ENCODE data around the gene NECTIN4.

DNA sequence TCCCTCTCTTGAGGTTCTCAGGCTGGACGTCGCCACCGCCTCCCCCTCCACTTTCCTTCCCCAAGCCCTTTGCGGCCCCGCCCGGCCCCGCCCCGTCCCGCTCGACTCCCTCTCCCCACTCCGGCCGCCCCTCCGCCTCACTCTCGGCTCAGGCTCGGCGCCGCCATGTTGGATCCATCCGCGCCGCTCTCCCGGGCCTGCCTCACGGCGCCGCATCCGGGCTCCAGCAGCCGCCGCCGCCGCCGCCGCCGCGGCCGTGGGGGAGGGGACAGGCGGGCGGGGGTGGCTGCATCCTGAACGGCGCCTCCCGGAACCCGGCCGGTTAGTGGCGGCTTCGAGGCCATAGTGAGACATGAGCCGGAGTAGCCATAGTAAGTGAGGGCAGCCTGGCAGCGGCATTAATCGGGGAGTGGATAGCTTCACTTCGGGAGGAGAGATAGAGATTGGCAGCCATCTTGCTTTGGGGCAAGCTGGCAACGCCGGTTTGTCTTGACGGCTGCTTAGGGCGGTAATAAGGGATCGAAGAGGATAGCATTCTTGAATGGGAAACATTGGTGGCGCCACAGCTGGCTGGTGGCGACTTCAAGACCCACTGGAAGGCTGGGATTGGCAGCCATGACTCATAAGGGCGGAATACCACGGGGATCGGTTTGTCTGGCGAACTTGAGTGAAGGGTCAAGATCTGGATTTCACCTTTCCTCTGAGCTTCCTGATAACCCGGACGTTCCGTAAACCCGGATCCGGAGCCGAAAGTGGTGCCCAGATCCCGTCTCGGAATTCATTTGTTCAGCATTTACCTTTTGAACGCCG is 43.3 kb upstream of the NECTIN4 start, which contains the start of gene DEDD:
- TF ChIP-seq, protein P1, sequence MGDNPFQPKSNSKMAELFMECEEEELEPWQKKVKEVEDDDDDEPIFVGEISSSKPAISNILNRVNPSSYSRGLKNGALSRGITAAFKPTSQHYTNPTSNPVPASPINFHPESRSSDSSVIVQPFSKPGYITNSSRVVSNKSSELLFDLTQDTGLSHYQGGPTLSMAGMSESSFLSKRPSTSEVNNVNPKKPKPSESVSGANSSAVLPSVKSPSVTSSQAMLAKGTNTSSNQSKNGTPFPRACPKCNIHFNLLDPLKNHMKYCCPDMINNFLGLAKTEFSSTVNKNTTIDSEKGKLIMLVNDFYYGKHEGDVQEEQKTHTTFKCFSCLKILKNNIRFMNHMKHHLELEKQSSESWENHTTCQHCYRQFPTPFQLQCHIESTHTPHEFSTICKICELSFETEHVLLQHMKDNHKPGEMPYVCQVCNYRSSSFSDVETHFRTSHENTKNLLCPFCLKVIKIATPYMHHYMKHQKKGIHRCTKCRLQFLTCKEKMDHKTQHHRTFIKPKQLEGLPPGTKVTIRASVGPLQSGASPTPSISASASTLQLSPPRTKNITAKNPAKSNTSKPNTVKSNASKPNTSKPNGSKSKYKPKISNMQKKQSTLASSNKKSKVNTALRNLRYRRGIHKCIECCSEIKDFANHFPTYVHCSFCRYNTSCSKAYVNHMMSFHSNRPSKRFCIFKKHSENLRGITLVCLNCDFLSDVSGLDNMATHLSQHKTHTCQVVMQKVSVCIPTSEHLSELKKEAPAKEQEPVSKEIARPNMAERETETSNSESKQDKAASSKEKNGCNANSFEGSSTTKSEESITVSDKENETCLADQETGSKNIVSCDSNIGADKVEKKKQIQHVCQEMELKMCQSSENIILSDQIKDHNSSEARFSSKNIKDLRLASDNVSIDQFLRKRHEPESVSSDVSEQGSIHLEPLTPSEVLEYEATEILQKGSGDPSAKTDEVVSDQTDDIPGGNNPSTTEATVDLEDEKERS (CRISPR knock-in tag; IDR thresholded peaks at IDR 0.05): no peak
- TF ChIP-seq JUNB (CRISPR knock-in tag; IDR thresholded peaks at IDR 0.05; ENCODE audit: borderline replicate concordance) (no peak), TAF1 (CRISPR knock-in tag; IDR thresholded peaks at IDR 0.05) (no peak; the same call in 1 of the 2 replicates), ZNF337 (CRISPR knock-in tag; IDR thresholded peaks at IDR 0.05; ENCODE audit: borderline replicate concordance, low read depth) (no peak), NFE2L1 (CRISPR knock-in tag; IDR thresholded peaks at IDR 0.05; ENCODE audit: borderline replicate concordance) (no peak), TCF7L2 (IDR thresholded peaks at IDR 0.05; ENCODE audit: low read depth, low read length) (no peak), POLR2A (IDR thresholded peaks at IDR 0.05; ENCODE audit: insufficient read depth in 1 of 2, low read depth in 2 of 2, low read length in 2 of 2) (peak in 1 of 2 experiments; percentile 51; a peak in 2 of 4 replicates), RAD21 (CRISPR knock-in tag; IDR thresholded peaks at IDR 0.05) (no peak)
- TF ChIP-seq, protein P2, sequence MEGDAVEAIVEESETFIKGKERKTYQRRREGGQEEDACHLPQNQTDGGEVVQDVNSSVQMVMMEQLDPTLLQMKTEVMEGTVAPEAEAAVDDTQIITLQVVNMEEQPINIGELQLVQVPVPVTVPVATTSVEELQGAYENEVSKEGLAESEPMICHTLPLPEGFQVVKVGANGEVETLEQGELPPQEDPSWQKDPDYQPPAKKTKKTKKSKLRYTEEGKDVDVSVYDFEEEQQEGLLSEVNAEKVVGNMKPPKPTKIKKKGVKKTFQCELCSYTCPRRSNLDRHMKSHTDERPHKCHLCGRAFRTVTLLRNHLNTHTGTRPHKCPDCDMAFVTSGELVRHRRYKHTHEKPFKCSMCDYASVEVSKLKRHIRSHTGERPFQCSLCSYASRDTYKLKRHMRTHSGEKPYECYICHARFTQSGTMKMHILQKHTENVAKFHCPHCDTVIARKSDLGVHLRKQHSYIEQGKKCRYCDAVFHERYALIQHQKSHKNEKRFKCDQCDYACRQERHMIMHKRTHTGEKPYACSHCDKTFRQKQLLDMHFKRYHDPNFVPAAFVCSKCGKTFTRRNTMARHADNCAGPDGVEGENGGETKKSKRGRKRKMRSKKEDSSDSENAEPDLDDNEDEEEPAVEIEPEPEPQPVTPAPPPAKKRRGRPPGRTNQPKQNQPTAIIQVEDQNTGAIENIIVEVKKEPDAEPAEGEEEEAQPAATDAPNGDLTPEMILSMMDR (CRISPR knock-in tag; IDR thresholded peaks at IDR 0.05): peak; percentile 43; the same call in 1 of the 2 replicates
- TF ChIP-seq, protein P3, sequence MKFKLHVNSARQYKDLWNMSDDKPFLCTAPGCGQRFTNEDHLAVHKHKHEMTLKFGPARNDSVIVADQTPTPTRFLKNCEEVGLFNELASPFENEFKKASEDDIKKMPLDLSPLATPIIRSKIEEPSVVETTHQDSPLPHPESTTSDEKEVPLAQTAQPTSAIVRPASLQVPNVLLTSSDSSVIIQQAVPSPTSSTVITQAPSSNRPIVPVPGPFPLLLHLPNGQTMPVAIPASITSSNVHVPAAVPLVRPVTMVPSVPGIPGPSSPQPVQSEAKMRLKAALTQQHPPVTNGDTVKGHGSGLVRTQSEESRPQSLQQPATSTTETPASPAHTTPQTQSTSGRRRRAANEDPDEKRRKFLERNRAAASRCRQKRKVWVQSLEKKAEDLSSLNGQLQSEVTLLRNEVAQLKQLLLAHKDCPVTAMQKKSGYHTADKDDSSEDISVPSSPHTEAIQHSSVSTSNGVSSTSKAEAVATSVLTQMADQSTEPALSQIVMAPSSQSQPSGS (CRISPR knock-in tag; IDR thresholded peaks at IDR 0.05): no peak
- TF ChIP-seq, protein P4, sequence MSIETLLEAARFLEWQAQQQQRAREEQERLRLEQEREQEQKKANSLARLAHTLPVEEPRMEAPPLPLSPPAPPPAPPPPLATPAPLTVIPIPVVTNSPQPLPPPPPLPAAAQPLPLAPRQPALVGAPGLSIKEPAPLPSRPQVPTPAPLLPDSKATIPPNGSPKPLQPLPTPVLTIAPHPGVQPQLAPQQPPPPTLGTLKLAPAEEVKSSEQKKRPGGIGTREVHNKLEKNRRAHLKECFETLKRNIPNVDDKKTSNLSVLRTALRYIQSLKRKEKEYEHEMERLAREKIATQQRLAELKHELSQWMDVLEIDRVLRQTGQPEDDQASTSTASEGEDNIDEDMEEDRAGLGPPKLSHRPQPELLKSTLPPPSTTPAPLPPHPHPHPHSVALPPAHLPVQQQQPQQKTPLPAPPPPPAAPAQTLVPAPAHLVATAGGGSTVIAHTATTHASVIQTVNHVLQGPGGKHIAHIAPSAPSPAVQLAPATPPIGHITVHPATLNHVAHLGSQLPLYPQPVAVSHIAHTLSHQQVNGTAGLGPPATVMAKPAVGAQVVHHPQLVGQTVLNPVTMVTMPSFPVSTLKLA (IDR thresholded peaks at IDR 0.05): no peak

Data from HepG2 (cell line).